ENCODE measurements around the gene TBX10.

DNA sequence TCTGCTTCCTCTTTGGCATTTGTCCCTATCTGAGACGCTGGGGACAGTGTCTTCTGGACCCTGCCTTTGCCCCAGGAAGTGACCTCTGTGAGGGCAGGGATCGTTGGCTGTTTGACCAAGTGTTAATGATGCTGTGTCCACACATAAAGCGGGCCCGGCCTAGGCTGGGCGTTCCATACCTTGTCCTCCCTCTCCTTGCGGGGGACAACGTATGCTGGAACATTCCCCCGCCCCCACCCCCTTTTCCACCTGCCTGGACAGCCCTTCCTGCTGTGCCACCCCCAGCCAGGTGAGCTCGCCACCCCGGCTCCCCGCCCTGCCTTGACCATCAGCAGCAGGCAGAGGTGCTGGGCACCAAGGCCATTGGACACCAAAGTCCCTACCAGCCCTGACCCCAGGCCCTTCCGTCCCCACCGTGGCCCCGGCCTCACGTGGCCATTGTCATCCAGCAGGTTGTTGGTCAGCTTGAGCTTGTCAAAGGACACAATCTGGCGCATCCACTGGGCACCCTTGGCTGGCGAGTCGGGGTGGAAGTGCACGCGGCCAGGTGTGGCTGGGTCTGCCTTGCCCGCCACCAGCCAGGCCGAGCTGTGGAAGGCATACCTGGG lies 5.7 kb downstream of the TBX10 start:
- TF ChIP-seq, protein P1, sequence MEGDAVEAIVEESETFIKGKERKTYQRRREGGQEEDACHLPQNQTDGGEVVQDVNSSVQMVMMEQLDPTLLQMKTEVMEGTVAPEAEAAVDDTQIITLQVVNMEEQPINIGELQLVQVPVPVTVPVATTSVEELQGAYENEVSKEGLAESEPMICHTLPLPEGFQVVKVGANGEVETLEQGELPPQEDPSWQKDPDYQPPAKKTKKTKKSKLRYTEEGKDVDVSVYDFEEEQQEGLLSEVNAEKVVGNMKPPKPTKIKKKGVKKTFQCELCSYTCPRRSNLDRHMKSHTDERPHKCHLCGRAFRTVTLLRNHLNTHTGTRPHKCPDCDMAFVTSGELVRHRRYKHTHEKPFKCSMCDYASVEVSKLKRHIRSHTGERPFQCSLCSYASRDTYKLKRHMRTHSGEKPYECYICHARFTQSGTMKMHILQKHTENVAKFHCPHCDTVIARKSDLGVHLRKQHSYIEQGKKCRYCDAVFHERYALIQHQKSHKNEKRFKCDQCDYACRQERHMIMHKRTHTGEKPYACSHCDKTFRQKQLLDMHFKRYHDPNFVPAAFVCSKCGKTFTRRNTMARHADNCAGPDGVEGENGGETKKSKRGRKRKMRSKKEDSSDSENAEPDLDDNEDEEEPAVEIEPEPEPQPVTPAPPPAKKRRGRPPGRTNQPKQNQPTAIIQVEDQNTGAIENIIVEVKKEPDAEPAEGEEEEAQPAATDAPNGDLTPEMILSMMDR (IDR thresholded peaks at IDR 0.05): no peak
- TF ChIP-seq POLR2AphosphoS5 (IDR thresholded peaks at IDR 0.05) (no peak), POLR2A (IDR thresholded peaks at IDR 0.05) (no peak)
